ENCODE data around the gene CFTR.

DNA sequence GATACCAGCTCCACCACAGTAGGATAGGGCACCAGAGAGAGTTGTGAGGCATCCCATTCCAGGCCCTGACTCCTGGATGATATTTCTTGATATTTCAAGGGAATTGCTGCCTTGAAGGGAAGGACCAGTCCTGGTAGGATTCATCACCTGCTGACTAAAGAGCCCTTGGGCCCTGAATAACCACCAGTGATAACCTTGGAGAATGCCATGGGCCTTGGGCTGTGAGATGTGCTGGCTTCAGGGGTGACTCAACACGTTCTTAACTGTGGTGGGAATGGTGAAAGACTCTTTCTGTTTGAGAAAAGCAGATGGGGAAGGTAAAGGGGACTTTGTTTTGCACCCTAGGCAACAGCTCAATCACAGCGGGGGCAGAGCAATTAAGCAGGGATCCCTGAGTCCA, 31.2 kb upstream of the CFTR start:
- TF ChIP-seq, protein P1, sequence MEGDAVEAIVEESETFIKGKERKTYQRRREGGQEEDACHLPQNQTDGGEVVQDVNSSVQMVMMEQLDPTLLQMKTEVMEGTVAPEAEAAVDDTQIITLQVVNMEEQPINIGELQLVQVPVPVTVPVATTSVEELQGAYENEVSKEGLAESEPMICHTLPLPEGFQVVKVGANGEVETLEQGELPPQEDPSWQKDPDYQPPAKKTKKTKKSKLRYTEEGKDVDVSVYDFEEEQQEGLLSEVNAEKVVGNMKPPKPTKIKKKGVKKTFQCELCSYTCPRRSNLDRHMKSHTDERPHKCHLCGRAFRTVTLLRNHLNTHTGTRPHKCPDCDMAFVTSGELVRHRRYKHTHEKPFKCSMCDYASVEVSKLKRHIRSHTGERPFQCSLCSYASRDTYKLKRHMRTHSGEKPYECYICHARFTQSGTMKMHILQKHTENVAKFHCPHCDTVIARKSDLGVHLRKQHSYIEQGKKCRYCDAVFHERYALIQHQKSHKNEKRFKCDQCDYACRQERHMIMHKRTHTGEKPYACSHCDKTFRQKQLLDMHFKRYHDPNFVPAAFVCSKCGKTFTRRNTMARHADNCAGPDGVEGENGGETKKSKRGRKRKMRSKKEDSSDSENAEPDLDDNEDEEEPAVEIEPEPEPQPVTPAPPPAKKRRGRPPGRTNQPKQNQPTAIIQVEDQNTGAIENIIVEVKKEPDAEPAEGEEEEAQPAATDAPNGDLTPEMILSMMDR (IDR thresholded peaks at IDR 0.05), result no peak
- TF ChIP-seq EP300 (IDR thresholded peaks at IDR 0.05) (no peak), POLR2A (IDR thresholded peaks at IDR 0.05; ENCODE audit: low read depth) (no peak), POLR2AphosphoS5 (IDR thresholded peaks at IDR 0.05) (no peak)

All from esophagus muscularis mucosa (tissue), 4 donors.